ENCODE measurements around the gene UCHL5.

Gene UCHL5

GRCh38 chr1:192967901-192968300, 91.3 kb downstream of the UCHL5 start:
- no peak for DNase-seq (ENCODE audit: low read depth in 2 of 2)

- no peak for DNase-seq (ENCODE audit: low read depth in 2 of 2)
Observed at GRCh38 chr1:192967211-192967877, 91.8 kb downstream of the UCHL5 start.

GRCh38 chr1:192966073-192966472, 93.1 kb downstream of the UCHL5 start:
- DNase-seq (ENCODE audit: low read depth in 2 of 2) = no peak

GRCh38 chr1:192962901-192963300, 96.3 kb downstream of the UCHL5 start:
- DNase-seq (ENCODE audit: low read depth in 2 of 2) = no peak

Data from fibroblast of skin of left quadriceps (primary cell).